Mammary epithelial cell (primary cell): ENCODE results near the gene BRD3.

Source experiments
- CTCF ChIP-seq, 2 donors: IDR thresholded peaks in 1 of 2; conservative IDR thresholded peaks in 1 of 2; 2 replicates each; pipeline ENCODE4 v1.5.1; 2011 to 2012; ENCODE audit warnings: inconsistent platforms in 2 of 2, low read length in 2 of 2, mild to moderate bottlenecking in 2 of 2, control low read depth in 1 of 2, low read depth in 1 of 2; ENCODE audit not compliant: insufficient read depth in 1 of 2; ENCODE audit errors: extremely low read depth in 1 of 2
- EZH2 ChIP-seq: IDR thresholded peaks from 2 replicates; pipeline ENCODE4 v1.6.1; 2012; ENCODE audit warnings: low read length, inconsistent platforms, borderline replicate concordance

DNA sequence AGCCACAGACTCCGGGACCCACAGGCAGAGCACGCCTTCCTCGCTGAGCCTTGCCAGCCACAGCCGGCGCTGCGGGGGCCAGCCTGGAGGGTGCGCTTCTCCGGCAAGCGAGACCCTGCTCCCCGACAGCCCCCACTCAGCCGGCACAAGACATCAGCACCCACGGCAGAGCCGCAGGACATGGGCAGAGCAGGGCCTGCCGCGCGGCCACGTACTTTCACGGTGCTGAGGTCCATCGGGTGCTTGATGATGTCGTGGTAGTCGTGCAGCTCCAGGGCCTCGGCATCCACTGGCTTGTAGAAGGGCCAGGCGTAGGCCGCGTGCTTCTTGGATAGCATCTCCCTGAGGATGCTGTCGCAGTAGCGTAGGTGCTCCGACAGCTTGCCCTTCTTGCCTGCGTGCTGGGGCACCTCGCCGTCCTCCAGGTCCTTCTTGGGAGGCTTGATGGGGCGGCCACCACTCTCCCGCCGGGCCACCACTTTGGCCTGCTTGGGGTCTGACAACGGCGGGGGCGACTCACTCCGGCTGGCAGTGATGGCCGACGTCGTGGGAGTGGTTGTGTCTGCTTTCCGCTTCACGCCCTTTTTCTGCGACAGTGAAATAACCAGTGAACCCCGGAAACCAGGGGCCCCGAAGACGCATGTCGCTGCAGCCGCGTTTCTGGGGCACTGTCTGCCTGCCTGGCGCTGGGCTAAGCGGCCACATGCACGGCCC is 19.8 kb downstream of the BRD3 start:
- TF ChIP-seq CTCF (conservative IDR thresholded peaks at IDR 0.05 in 1 of 2, IDR thresholded peaks at IDR 0.05 in 1 of 2; ENCODE audit: extremely low read depth in 1 of 2, insufficient read depth in 1 of 2, low read depth in 1 of 2, low read length in 2 of 2) (no peak), EZH2 (no peak)
